ENCODE data around the gene POU3F3. TPM values are rescaled to one million over a fixed set of nuclear protein-coding genes. Genes with fewer than 3 reads are reported as not detected.

The POU3F3 gene
- total and polyA plus RNA-seq, 8 donors, result not detected

- no peak for DNase-seq
- no peak for FAIRE-seq
- TF ChIP-seq CTCF (IDR thresholded peaks at IDR 0.05), result no peak
- Histone ChIP-seq H3K36me3 (no peaks in the 10 kb centered on the region), H3K4me3 (no peak overlapping the region), H3K9me3 (no peaks in the 10 kb centered on the region), H3K27ac (no peak overlapping the region), H3K27me3 (peaks cover 0 to 5% (median 0%) of the 10 kb centered on the region in 4 donors), H3K4me1 (no peaks in the 10 kb centered on the region)
- ATAC-seq, result no peak
- intact Hi-C loops (cut with DNase I), result no loop called here
- 63 to 73% methylated on average over 17 of the region's 17 CpGs for WGBS, 2 donors
Measured at GRCh38 chr2:104834431-104835153, 19.3 kb upstream of the POU3F3 start.

DNA sequence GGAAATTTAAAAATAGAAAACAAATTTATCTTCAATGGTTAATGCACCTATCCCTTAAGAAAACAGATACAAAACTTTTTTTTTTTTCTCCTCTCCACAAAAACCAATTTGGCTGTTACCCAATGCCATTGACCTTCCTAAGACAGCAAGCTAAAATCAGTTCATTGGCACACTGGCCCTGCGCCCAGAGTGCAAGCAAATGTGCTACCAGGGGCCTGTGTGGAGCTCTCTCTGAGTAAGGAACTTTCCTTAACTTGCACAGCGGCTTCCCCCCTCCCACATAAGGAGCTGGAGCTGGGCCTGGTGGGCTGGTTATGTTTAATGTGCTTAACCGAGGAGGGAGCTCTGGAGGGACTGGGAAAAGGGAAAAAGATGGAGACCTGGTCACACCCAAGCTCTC, 17.6 kb upstream of the POU3F3 start:
- no peak for ATAC-seq
- H3K36me3 ChIP-seq, result no peaks in the 10 kb centered on the region
- no peak for DNase-seq
- intact Hi-C loops (cut with DNase I), result no loop called here
- 56 to 60% methylated on average over 3 of the region's 3 CpGs for WGBS, 2 donors
- H3K27me3 ChIP-seq, result peaks cover 0 to 6% (median 0%) of the 10 kb centered on the region in 4 donors
- no peak for FAIRE-seq
- no peaks in the 10 kb centered on the region for H3K9me3 ChIP-seq
- H3K27ac ChIP-seq, result no peak overlapping the region
- no peaks in the 10 kb centered on the region for H3K4me1 ChIP-seq
- H3K4me3 ChIP-seq, result no peak overlapping the region
- TF ChIP-seq CTCF (IDR thresholded peaks at IDR 0.05), result no peak

- intact Hi-C loops (cut with DNase I), result no loop called here
- Histone ChIP-seq H3K4me3 (no peak overlapping the region), H3K4me1 (no peaks in the 10 kb centered on the region), H3K36me3 (no peaks in the 10 kb centered on the region), H3K9me3 (no peaks in the 10 kb centered on the region), H3K27ac (no peak overlapping the region), H3K27me3 (peaks cover 0 to 12% (median 0%) of the 10 kb centered on the region in 4 donors)
- DNase-seq, result no peak
- ATAC-seq, result no peak
- no peak for FAIRE-seq
- 75 to 89% methylated on average over 1 of the region's 1 CpG for WGBS, 2 donors
- no peak for TF ChIP-seq CTCF (IDR thresholded peaks at IDR 0.05)
Measured at GRCh38 chr2:104836841-104837240, 17.1 kb upstream of the POU3F3 start.

GRCh38 chr2:104840156-104840555, 13.8 kb upstream of the POU3F3 start:
- Histone ChIP-seq H3K27ac (no peak overlapping the region), H3K36me3 (no peaks in the 10 kb centered on the region), H3K4me1 (peaks cover 0 to 7% (median 4%) of the 10 kb centered on the region in 3 donors), H3K4me3 (no peak overlapping the region), H3K9me3 (no peaks in the 10 kb centered on the region), H3K27me3 (peaks cover 0 to 33% (median 12%) of the 10 kb centered on the region in 4 donors)
- FAIRE-seq, result no peak
- WGBS, 2 donors, result 74 to 77% methylated on average over 1 of the region's 1 CpG
- no peak for DNase-seq
- no peak for ATAC-seq
- intact Hi-C loops (cut with DNase I), result no loop called here
- TF ChIP-seq CTCF (IDR thresholded peaks at IDR 0.05), result no peak

DNA sequence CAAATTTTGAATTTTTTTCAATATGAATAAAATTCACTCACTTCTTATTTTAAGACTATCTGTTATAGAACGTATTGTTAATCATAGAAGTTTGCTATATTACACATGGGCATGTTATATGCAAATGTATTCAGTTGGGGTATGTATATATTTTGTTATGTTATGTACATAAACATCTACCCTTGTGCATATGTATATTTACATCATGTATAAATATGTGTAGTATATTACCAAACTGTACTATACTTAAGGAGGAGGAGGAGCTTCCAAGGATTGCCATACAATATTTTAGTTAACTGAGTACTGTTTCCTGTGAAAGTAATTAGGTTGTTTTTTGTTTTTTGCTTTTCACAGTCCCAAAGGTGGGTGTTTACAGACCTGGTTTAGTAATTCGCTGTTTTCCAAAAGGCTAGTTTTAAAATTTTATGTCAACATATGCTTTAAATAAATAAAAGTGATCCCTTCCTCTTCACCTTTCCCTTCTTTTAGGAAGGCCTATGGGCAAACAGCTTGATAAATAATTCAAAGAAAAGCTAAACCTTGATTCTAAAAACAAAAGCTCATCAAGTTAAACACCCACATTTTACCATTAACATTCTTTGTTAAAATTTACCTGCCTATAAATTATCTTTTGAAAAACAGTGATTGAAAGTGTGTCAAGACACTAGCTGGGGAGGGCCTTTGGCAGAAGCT, 12.9 kb upstream of the POU3F3 start:
- intact Hi-C loops (cut with DNase I), result no loop called here
- Histone ChIP-seq H3K4me1 (peaks cover 0 to 7% (median 4%) of the 10 kb centered on the region in 3 donors), H3K36me3 (no peaks in the 10 kb centered on the region), H3K27ac (no peak overlapping the region), H3K4me3 (no peak overlapping the region), H3K27me3 (peaks cover 0 to 40% (median 13%) of the 10 kb centered on the region in 4 donors), H3K9me3 (no peaks in the 10 kb centered on the region)
- TF ChIP-seq CTCF (IDR thresholded peaks at IDR 0.05), result no peak
- DNase-seq (no peak), ATAC-seq (no peak), FAIRE-seq (no peak)
- WGBS, 2 donors, result 69 to 80% methylated on average over 2 of the region's 2 CpGs
